ENCODE measurements around the gene ZFP90.

GRCh38 chr16:68553186-68553585 is 14.1 kb downstream of the ZFP90 start:
- TF ChIP-seq CTCF (IDR thresholded peaks at IDR 0.05) (no peak), POLR2A (IDR thresholded peaks at IDR 0.05) (no peak), POLR2AphosphoS5 (IDR thresholded peaks at IDR 0.05) (no peak)

Measured in gastroesophageal sphincter (tissue), 3 donors.